AG10803 (cell line): ENCODE measurements around the gene PAXX.
A peak's percentile ranks its signal among the peaks of the same experiment; 100 is the strongest.

ENCODE experiments used
- DNase-seq: peaks from one replicate; pipeline ENCODE4 v3.0.0; 2010; ENCODE audit warnings: low read depth
- H3K4me3 ChIP-seq: 2 replicates; pipeline ENCODE4 v1.5.1; 2011; ENCODE audit warnings: mild to moderate bottlenecking, low read length, control low read depth
- TF ChIP-seq, protein P1 (sequence below): conservative IDR thresholded peaks from 2 replicates; pipeline ENCODE4 v1.5.1; 2011; ENCODE audit warnings: mild to moderate bottlenecking, low read length, control low read depth, inconsistent platforms

The PAXX gene

DNA sequence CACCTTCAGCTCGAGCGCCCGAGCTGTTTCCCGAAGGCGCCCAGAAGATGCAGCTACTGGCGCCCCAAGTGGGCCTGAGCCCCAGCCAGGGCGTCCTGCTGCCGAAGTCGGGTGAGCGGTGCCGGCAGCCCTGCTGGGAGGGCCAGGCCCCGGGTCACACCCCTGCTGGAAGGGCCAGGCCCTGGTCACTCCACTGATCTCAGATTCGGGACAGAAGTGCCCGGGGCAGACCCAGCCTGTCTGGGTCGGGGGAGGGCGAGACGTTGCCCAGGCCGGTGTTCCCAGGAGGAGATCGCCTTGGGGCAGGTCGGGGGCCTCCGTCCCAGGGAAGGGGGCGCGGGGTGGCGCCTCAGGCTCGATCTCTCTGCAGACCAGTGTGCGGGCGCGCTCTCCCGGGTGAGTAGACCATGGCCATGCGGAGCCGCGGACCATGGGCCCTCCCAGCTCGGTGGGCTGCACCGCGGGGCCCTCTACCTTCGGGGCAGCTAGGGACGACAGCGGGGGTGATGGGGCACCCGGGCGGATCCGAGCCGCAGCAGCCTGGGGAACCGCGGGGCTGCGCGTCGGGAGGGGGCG, 7.1 kb upstream of the PAXX start:
- TF ChIP-seq, protein P1, sequence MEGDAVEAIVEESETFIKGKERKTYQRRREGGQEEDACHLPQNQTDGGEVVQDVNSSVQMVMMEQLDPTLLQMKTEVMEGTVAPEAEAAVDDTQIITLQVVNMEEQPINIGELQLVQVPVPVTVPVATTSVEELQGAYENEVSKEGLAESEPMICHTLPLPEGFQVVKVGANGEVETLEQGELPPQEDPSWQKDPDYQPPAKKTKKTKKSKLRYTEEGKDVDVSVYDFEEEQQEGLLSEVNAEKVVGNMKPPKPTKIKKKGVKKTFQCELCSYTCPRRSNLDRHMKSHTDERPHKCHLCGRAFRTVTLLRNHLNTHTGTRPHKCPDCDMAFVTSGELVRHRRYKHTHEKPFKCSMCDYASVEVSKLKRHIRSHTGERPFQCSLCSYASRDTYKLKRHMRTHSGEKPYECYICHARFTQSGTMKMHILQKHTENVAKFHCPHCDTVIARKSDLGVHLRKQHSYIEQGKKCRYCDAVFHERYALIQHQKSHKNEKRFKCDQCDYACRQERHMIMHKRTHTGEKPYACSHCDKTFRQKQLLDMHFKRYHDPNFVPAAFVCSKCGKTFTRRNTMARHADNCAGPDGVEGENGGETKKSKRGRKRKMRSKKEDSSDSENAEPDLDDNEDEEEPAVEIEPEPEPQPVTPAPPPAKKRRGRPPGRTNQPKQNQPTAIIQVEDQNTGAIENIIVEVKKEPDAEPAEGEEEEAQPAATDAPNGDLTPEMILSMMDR: no peak
- DNase-seq: no peak

DNA sequence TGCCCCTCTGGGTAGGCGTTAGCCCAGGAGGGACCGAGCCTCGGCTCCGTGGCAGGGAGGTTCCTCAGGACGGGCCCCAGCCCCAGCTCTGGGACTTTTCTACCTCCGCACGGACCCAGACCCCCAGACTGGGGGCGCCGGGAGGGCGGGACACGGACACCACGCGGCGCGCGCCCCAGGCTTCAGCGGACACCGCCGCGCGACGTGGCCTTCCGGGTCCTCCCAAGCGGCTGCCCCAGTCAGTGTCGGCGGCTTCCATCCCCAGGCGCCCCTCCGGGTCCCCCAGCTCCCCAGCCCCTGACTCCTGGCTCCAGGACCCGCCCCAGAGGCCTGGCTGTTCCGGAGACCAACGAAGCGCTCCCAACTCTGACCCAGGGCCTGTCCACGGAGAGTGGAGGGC, 6.4 kb upstream of the PAXX start:
- no peak overlapping the region for H3K4me3 ChIP-seq
- no peak for DNase-seq
- TF ChIP-seq, protein P1: no peak

More for the DNA sequence above, 7.1 kb upstream of the PAXX start:
- H3K4me3 ChIP-seq: no peak overlapping the region

- TF ChIP-seq, protein P1: no peak
These were observed 3.4 kb upstream of the PAXX start for GRCh38 chr9:136988872-136989271.

DNA sequence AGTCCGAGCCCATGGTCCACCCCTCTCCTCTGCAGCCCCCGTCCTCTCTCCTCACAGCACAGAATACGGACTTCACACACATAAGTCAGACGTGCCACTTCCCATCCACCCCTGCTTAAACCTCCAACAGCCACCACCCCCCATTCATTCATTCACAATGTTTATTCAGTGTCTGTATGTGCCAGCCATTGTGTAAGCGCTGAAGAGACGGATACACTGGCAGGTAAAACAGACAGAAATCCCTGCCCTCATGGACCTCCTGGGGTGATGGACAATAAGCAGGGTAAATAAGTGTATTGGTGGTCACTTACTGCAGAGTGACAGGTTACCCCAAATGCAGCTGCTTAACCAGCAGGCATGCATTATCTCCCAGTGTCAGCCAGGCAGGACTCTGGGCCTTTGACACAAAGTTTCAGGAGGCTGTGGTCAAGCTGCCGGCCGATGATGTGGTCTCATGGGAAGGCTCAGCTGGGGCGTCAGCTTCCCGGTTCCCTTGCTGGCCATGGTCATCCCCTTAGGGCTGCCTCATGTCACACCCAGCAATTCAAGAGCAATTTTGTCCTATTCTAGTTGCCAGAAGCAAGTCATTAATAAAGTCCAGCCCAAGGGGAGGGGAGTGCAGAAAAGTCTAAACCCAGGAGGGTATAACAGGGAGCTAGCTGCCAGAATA, 1.8 kb upstream of the PAXX start:
- no peak for DNase-seq
- TF ChIP-seq, protein P1: no peak
- no peak overlapping the region for H3K4me3 ChIP-seq

More at GRCh38 chr9:136988872-136989271, 3.4 kb upstream of the PAXX start:
- no peak for DNase-seq
- no peak overlapping the region for H3K4me3 ChIP-seq

DNA sequence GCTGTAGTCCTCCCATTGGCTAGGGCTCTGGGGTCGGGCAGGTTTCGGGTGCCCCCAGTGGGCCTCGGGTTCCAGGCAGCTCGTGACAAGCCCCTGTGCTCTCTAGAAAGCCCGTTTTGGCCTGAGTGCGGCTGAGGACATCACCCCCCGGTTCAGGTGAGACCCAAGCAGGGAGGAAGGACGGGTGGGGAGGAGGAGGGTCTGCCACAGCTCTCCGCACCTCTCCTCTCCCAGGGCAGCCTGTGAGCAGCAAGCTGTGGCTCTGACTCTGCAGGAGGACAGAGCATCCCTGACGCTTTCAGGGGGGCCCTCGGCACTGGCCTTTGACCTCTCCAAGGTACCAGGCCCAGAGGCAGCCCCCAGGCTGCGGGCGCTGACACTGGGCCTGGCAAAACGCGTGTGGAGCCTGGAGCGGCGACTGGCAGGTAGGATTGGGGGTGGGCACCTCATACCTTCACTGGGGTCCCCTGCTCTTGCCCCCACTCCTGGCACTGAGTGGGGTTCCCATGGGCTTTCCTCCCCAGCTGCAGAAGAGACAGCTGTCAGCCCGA, 672 bp downstream of the PAXX start:
- H3K4me3 ChIP-seq: peak overlapping the region; percentile 74
- DNase-seq: no peak
- TF ChIP-seq, protein P1: no peak

DNA sequence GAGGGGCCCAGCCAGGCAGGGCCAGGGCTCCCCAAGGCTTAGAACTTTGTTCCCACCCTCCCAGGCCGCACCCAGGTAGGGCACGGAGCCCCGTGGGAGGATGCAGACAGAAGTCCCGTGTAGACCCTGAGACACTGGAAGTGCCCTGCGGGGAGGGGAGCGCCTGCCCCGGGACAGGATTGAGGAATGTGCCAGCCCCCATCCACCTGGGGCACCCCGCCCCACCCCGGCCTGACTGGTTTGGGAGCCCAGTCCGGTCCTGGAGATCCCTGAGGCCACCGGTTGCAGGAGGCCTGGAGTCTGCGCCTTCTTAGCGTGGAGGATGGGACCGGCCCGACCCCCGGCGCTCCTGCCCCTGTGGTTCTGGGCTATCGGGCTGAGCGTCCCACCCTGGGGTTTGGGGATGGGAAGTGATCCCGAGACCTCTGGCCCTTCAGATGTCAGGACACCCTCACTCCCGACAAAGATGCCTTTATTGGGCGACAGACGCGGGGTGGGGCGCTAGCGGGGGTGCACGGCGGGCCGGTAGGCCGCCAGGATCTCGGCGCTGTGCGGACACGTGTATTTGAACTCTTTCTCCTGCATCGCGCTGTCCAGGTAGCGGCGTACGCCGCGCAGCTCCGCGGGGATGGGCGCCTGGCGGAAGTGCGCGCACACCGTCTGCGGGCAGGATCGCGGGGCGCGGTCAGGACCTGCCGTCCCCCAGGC, 2.1 kb downstream of the PAXX start:
- H3K4me3 ChIP-seq: no peak overlapping the region
- TF ChIP-seq, protein P1: no peak
- DNase-seq: no peak
